SU-DHL-6 (cell line): ENCODE results near the gene SLC13A5.

Experiments
- H2AFZ ChIP-seq: fragments of 200-600 bp; sonication (generic); 2 replicates; pipeline ENCODE4 v1.6.1; 2014; ENCODE audit warnings: low read depth, mild to moderate bottlenecking, moderate library complexity, mixed read lengths, antibody characterized with exemption, low read length; ENCODE audit not compliant: severe bottlenecking
- H3F3A ChIP-seq: fragments of 200-600 bp; shearing (Covaris generic); 2 replicates; pipeline ENCODE4 v1.6.0; 2016; ENCODE audit warnings: antibody characterized with exemption, mild to moderate bottlenecking; ENCODE audit not compliant: insufficient read depth
- H3K27ac ChIP-seq: fragments of 200-600 bp; sonication (generic); 2 replicates; pipeline ENCODE4 v1.5.1; 2016; ENCODE audit warnings: low read depth, mild to moderate bottlenecking, low read length, moderate library complexity, mixed read lengths
- H3K27me3 ChIP-seq: fragments of 200-600 bp; sonication (generic), shearing (Covaris generic); 2 replicates; pipeline ENCODE4 v1.6.0; 2014; ENCODE audit warnings: mild to moderate bottlenecking, low read length
- H3K36me3 ChIP-seq: fragments of 200-600 bp; sonication (generic); 2 replicates; pipeline ENCODE4 v1.6.1; 2014; ENCODE audit warnings: mild to moderate bottlenecking, low read length, mixed read lengths
- H3K4me2 ChIP-seq: fragments of 300-600, 200-600 bp; shearing (Covaris generic), sonication (generic); 2 replicates; pipeline ENCODE4 v1.6.0; 2014; ENCODE audit warnings: low read length, low read depth, mild to moderate bottlenecking; ENCODE audit not compliant: poor library complexity, severe bottlenecking
- H3K4me3 ChIP-seq: fragments of 200-600 bp; sonication (generic); 2 replicates; pipeline ENCODE4 v1.5.1; 2014; ENCODE audit warnings: antibody characterized with exemption, low read length, mild to moderate bottlenecking, mixed read lengths; ENCODE audit not compliant: insufficient read depth, poor library complexity, severe bottlenecking
- H3K79me2 ChIP-seq: fragments of 200-600 bp; sonication (generic); 2 replicates; pipeline ENCODE4 v1.6.1; 2014; ENCODE audit warnings: mild to moderate bottlenecking, low read length, moderate library complexity; ENCODE audit not compliant: insufficient read depth
- H3K9ac ChIP-seq: fragments of 200-600 bp; sonication (generic); 2 replicates; pipeline ENCODE4 v1.7.0; 2014; ENCODE audit warnings: mild to moderate bottlenecking, low read length
- H3K9me2 ChIP-seq: fragments of 200-600 bp; sonication (generic); replicated peaks from 2 replicates; pipeline ENCODE4 v1.6.1; 2014; ENCODE audit warnings: low read length; ENCODE audit not compliant: insufficient read depth
- H3K9me3 ChIP-seq: fragments of 200-600 bp; sonication (generic); 2 replicates; pipeline ENCODE4 v1.6.1; 2014; ENCODE audit warnings: low read length, mixed read lengths; ENCODE audit not compliant: insufficient read depth
- H4K20me1 ChIP-seq: fragments of 200-600 bp; sonication (generic); 2 replicates; pipeline ENCODE4 v1.6.1; 2014; ENCODE audit warnings: low read depth, mild to moderate bottlenecking, antibody characterized with exemption, low read length, moderate library complexity, mixed read lengths
- CTCF ChIP-seq: fragments of 200-600 bp; sonication (generic); IDR thresholded peaks from one replicate; pipeline ENCODE4 v1.5.1; 2017; ENCODE audit warnings: antibody characterized with exemption, mild to moderate bottlenecking, low read length, moderate library complexity; ENCODE audit not compliant: insufficient read depth, poor library complexity, severe bottlenecking
- EZH2phosphoT487 ChIP-seq: fragments of 200-600 bp; sonication (generic), shearing (Covaris generic); conservative IDR thresholded peaks from 2 replicates; pipeline ENCODE4 v1.6.1; 2018; ENCODE audit warnings: mild to moderate bottlenecking, antibody characterized with exemption, low read length, moderate library complexity, mixed read lengths

Gene SLC13A5

GRCh38 chr17:6756425-6757031 lies 43.4 kb upstream of the SLC13A5 start:
- Histone ChIP-seq H3F3A (no peaks in the 10 kb centered on the region), H3K9me3 (no peaks in the 10 kb centered on the region), H3K79me2 (no peaks in the 10 kb centered on the region), H4K20me1 (no peaks in the 10 kb centered on the region), H3K4me3 (no peak overlapping the region), H3K9ac (no peak overlapping the region), H2AFZ (no peak overlapping the region), H3K27ac (no peak overlapping the region), H3K27me3 (0 out of 2 replicates have a peak, but pooled peaks cover under 1% of the 10 kb centered on the region), H3K9me2 (no peaks in the 10 kb centered on the region), H3K4me2 (no peak overlapping the region), H3K36me3 (no peaks in the 10 kb centered on the region)
- TF ChIP-seq CTCF (no peak), EZH2phosphoT487 (no peak)

GRCh38 chr17:6755731-6756184 lies 42.6 kb upstream of the SLC13A5 start, which contains the start of gene XAF1:
Gene XAF1, plus strand, starts transcription at chr17:6756046. Its CDS starts 33 bp downstream, at chr17:6756079.
- no peaks in the 10 kb centered on the region for H4K20me1 ChIP-seq
- H3K4me2 ChIP-seq = peak within 1 kb of the TSS; percentile 8
- H3K4me3 ChIP-seq = no peak within 1 kb of the TSS
- no peaks in the 10 kb centered on the region for H3K9me2 ChIP-seq
- no peak within 1 kb of the TSS for H2AFZ ChIP-seq
- H3K79me2 ChIP-seq = no peaks in the 10 kb centered on the region
- no peaks in the 10 kb centered on the region for H3K27me3 ChIP-seq
- no peaks in the 10 kb centered on the region for H3K9me3 ChIP-seq
- no peaks in the 10 kb centered on the region for H3K36me3 ChIP-seq
- no peak within 1 kb of the TSS for H3K27ac ChIP-seq
- no peaks in the 10 kb centered on the region for H3F3A ChIP-seq
- no peak within 1 kb of the TSS for H3K9ac ChIP-seq
- TF ChIP-seq CTCF (no peak), EZH2phosphoT487 (no peak)

- no peaks in the 10 kb centered on the region for H3K9me3 ChIP-seq
- H2AFZ ChIP-seq = no peak overlapping the region
- no peaks in the 10 kb centered on the region for H3K9me2 ChIP-seq
- no peak overlapping the region for H3K27ac ChIP-seq
- H3K9ac ChIP-seq = no peak overlapping the region
- no peak for TF ChIP-seq CTCF
- TF ChIP-seq EZH2phosphoT487 = no peak
- no peak overlapping the region for H3K4me2 ChIP-seq
- no peaks in the 10 kb centered on the region for H4K20me1 ChIP-seq
- no peaks in the 10 kb centered on the region for H3F3A ChIP-seq
- no peaks in the 10 kb centered on the region for H3K27me3 ChIP-seq
- H3K79me2 ChIP-seq = no peaks in the 10 kb centered on the region
- no peak overlapping the region for H3K4me3 ChIP-seq
- H3K36me3 ChIP-seq = no peaks in the 10 kb centered on the region
Measured at GRCh38 chr17:6755281-6755680, 42.1 kb upstream of the SLC13A5 start.
